D341Med (cell line): ENCODE results near the gene JAM3.

ENCODE experiments used
- DNase-seq: peaks from one replicate; pipeline ENCODE4 v3.0.0; 2012; ENCODE audit warnings: low spot score

The JAM3 gene

DNA sequence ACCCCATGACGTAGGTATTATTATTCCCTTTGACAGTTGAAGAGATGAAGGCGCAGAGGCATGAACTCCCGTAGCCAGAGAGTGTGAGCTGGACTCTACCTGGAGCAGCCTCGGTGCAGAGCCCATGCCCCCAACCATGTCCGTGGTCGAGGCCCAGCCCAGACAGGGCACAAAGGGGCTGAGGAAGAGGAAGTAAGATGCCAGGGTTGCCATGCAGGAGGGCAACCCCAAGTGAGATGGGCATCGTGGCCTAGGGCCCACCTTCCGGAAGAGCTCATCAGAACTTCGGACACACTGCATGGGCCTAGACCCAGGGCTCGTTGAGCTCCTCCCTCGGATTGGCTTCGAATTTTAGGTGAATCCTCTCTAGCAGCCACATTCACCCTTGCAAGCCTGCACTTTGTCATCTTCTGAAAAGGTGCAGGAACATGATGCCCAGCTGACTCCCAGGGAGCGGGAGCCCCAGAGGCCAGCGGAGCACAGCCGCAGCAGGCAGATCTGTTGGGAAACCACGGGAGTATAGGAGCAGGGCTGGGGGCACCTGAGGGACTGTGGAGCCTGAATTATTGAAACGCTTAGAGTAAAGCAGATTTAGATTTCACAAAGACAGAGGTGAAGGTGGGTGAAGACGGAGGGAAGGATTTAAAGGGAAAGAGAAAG, 29.0 kb upstream of the JAM3 start:
- no peak for DNase-seq

DNA sequence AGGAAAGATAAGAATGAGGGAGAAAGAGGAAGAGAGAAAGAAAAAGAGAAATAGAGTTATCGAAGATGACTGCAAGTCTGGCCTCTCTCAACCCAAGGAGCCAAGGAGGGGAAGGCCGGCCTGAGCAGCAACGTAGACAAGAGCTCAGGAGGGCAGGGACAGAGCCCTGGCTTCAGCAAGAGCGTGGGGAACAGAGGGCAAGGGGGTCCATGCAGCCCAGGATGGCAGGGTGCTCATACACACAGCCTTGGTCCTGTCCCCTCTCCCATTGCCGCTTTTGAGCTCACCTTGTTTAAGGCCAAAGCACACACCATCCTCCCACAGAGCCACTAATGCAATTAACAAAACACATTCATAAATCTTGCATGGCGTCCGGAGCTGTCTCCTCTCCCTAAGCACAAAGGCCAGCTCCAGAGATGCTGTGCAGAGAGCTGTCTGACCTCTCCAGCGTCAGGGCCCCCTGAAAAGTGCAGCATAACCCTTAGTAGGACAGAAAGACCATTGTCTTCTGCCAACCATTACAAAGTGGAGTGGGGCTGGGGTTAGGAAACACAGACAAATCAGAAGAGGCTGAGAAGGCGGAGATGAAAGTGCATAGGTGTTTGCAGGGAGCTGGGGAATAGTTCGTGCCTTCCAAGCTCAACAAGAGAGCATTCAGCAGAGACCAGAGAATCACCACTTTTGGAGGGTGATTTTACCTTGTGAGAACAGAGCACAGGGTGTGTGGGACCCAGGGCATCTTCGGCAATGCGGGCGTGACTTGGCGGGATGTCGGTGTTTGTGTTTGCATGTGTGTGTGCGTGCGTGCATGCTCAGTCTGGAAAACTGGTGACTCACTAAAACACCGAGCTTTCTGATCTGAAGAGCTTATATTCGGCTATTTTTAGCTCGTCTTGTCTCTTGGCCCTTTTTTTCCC, 28.2 kb upstream of the JAM3 start:
- no peak for DNase-seq

DNA sequence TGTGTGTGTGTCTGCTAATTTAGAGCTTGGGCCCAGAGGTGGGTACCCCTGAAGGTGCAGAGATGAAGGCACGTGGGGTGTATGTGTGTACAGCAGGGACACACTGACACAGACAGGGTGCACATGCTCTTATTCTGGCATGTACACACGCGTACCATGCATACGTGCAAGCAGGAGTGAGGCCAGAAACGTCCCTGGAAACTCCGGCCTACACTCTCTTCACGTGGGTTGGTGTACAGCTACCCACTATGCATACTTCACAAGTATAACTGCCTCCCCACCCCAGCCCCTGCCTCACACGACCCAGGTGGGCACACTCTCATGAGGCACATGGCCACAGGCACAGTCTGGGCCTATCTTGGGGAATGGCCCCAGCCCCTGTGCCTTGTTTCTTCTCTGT, 27.5 kb upstream of the JAM3 start:
- no peak for DNase-seq

DNA sequence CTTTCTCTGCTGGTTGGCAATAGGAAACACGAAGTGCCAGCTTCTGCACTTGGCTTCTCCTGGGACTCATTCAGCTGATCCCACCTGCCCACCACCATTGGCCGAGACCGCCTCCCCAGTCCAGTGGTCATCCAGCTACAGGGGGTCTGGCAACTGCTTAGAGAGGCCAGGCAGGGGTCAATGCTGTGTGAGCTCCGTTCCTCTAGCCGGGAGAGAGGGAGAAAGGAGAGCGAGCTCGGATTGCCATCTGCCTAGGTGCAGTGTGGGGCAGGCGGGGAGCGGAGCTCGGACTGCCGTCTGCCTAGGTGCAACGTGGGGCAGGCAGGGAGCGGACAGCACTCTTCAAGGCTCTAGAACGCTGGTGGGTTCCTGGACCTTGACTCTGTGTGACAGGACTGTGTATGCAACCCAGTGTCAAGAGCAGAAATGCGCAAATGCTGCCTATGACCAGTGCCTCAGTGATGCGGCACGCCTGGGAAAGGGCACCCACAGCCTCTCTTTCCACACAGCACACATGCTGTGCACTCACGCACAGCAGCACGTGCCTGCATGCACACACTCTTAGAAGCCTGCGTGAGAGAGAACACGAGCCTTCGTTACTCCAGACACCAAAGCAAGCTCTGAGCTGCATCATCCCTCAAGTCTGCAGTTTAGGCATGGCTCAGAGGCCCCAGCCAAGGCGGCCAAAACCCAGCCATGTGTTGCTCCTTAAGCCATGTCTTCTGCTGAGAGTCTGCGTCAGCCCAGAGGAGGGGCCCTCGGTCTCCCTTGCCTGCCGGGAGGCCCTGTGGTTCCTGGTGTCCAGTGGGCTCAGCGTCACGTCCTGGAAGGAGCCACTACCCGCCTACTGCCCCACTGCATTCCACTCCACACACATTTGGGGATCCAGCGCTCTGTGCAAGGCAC, 26.8 kb upstream of the JAM3 start:
- DNase-seq, result no peak

DNA sequence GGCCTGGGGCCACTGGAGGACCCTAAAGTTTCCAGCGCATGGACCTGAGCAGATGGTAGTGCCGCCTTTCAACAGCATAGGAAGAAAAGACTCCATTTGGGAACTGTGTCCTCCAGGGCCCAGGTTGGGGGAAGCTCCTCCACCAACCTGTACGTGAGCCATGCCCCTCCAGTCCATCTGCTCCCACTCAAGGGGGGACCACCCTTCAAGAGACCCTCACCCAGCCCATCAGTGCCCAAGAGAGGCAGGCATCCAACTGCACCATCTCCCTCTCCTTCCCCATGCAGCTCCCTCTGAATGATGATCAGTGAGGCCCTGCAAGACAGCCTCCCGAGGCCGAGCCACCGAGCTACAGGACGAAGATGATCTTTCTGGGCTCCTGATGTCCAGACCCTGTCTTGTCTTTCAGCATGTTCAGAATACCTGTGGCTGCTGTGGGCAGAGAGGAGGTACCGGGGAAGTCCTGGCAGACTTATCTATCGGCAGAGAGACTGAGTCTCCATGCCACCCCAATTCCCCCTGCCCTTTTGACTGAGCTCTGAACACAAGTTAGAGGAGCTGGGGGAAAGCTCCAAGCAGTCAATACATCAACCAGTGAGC, 25.0 kb upstream of the JAM3 start:
- DNase-seq, result no peak

DNA sequence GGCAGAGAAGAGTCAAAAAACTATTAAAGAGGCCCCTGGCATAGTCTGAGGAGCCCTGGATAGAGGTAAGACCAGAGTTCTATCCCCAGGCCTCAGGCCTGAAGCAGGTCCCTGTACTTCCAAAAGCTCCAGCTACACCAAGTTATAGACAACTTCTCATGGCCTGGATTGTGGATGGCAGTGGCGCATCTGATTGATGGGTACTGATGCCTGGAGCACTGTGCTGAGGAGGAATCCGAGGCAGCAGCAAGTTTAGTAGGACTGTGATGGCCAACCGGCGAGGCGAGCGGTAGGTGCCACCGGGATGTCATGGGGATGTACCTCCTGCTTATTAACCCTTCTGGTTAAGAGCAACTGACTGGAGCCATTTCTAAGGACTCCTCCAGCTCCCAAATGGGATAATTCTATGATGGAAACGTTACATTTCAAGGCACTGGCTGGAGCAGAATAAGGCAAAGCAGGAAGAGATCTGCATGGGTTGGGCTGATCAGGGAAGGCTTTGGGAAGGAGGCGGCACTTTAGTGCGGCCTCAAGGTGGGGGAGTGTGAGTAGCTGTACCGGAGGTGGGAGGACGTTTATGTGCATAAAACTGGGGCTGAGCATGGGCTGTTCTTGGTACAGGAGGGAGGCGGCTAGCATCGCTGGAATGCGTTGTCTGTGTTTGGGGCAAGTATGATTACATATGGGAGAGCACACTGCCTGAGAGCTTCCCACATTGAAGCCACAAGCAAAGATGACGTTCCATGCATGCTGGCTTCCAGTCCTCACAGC, 24.2 kb upstream of the JAM3 start:
- no peak for DNase-seq

- DNase-seq, result peak; percentile 84
These were observed 22.9 kb upstream of the JAM3 start for GRCh38 chr11:134045799-134046635.

- DNase-seq, result no peak
These were observed 22.0 kb upstream of the JAM3 start for GRCh38 chr11:134046681-134047449.

DNA sequence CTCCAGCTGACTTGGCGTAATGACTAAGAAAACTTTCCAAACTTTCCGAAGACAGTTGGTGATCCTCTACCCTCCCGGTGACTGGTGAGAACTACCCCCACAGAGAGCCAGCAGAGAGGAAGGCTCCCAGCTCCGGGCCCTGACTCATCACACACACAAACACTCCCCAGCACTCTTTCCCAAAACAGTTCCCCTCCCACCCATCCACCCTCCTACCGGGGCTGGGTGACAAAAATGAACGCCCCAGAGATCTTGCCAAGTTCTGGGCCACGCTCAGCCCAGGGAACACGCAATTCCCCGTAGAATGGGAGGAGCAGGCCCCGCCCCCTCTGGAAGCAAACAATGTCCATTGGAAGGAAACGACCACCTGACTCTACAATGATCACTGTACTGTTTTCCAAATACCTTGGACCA, 21.3 kb upstream of the JAM3 start:
- DNase-seq, result no peak

DNA sequence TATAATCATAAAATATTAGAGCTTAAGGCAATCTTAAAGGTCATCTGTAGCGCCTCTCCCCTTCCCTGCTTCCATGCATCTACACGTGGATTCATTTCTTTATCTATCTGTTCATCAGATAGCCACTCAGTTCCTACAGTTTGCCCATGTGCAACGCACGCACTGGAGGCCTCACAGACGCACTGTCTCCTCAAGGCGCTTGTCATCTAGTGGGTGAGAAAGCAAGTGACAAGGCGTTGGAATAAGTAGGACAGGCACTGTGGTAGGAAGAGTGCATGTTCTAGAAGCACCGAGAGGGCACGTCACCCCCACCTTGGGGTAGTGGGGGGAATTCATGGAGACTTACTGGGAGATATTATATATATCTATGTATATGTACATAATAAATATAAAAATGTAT, 20.8 kb upstream of the JAM3 start:
- DNase-seq, result no peak

DNA sequence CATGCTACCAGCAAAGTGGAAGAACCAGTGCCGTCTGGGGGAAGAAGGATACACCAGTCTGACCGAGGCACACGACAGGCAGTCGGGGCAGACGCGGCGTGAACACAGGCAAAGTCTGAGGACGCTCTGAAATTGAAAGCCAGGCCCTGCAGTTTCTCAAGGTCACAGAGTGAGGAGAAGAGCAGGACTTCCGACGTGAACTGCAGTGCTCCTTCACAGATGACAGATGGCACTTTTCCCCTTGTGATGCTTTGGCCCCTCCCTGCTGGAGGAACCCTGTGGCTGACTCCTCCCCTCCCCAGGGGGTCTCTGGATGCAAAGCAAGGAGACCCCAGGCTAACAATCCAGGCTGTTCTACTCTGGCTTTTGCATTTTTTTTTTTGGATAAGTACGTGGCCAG, 19.6 kb upstream of the JAM3 start:
- DNase-seq, result no peak

GRCh38 chr11:134050541-134051383, 18.1 kb upstream of the JAM3 start:
- DNase-seq, result peak; percentile 91

GRCh38 chr11:134052395-134052987, 16.4 kb upstream of the JAM3 start:
- no peak for DNase-seq

DNA sequence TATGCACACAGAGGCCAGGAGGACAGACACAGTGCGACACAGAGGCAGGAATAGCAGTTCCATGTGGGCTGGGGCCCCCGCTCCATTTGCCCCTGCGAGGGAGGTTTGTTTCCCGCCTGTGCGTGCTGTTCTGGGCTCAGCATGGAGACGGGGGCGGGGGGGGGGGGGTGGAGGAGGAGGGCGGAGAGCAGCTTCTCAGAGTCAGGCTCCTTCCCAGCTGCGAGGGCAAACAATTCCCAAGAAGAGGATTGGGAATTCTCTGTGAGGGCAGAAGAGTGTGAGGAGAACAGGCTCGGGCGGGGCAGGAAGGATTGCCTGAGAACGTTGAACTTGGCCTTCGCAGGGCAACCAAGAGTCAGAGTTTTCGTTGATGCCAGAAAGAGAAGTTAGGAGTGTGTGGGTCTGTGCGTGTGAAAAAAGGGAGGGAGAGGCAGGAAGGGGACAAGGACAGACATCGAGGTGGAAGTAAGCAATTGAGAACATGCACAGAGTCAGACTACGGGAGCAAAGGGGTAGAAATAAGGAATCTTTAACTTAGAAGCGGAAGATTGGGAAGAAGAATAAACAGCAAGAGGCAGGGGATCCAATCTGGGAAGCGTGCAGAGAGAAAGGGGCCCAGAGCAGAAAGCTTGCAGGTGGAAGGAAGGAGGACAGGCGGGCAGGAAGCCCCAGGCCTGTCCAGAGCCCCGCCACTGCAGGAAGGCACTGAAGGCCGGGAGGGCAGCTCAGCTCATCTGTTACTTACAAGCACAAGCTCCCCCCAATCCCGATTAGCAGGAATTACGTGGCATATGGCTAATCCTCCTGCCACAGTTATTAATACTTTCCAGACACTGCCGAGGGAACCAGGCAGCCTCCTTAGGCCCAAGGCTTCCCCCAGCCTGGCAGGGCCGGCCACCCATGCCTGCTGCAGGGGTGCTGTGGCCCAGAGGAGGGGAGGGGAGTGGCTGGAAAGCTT, 15.6 kb upstream of the JAM3 start:
- DNase-seq, result peak; percentile 88

GRCh38 chr11:134055029-134055428, 13.8 kb upstream of the JAM3 start:
- no peak for DNase-seq

GRCh38 chr11:134060316-134060715, 8.6 kb upstream of the JAM3 start:
- DNase-seq, result no peak
